ENCODE data around the gene JAZF1.

The JAZF1 gene

DNA sequence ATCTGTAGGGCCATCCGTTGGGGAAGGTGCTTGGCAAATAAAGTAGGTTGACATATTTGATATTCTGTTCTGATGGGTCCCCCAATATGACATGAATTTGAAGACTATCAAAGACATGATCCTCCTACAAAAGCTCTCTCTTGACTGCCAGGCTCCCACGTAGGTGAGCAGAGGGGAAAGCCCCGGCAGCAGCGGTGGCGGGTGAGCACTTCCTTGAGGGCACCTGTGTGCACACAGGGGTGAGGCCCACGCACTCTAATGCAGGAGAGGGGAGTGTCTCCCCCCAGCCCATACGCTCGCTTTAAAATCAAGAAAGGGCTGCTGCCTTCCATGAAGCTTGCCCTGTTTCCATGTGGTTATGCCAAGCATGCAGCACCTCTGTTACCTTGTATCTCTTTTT lies 340.3 kb downstream of the JAZF1 start:
- in situ Hi-C loops (cut with HindIII; ENCODE audit: low pct_unique_long_range_greater_than_20kb, low sequenced_read_pairs) = no loop called here
- DNase-seq (ENCODE audit: low read depth in 1 of 2, low spot score in 1 of 2) = no peak
- TF ChIP-seq JUND (IDR thresholded peaks at IDR 0.05; ENCODE audit: low read depth) = no peak

DNA sequence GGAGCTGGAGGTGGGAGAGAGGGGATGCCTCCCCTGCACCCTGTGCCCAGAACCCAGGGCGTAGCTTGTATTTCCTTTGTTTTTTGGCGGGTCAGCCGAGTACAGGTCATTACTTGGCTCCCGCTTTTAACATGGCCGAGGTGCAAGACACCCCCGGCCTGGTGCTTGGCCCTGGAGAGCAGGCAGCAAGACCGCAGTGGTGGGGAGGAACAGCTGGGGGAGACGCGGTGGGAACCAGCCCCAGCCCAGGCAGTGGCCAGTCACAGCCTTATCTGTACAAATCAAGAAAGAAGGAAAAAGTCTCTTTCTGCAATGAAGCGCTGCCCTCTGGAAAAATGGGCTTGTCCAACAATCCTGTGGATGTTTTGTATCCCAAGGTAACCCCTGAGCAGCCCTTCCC lies 341.5 kb downstream of the JAZF1 start:
- no peak for DNase-seq (ENCODE audit: low read depth in 1 of 2, low spot score in 1 of 2)
- TF ChIP-seq JUND (IDR thresholded peaks at IDR 0.05; ENCODE audit: low read depth) = no peak
- in situ Hi-C loops (cut with HindIII; ENCODE audit: low pct_unique_long_range_greater_than_20kb, low sequenced_read_pairs) = no loop called here

DNA sequence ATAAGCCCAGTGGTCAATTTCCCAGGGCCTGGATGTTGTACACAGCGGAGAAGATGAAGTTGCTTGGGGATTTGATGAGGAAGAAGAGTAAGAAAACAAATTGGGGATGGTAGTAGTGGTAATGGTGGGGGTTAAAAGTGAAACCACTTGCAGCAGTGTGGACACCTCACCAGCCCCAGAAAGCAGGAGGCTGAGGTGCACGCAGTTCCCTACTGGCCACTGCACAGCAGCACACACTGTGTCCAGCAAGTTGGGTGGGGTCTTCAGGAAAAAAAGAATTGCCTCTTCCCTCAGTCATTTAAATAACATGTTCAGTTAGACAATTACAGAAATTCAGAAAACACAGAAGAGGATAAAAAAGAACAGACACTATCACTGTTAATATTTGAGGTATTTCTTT lies 344.1 kb downstream of the JAZF1 start:
- no peak for DNase-seq (ENCODE audit: low read depth in 1 of 2, low spot score in 1 of 2)
- no peak for TF ChIP-seq JUND (IDR thresholded peaks at IDR 0.05; ENCODE audit: low read depth)
- in situ Hi-C loops (cut with HindIII; ENCODE audit: low pct_unique_long_range_greater_than_20kb, low sequenced_read_pairs) = no loop called here

DNA sequence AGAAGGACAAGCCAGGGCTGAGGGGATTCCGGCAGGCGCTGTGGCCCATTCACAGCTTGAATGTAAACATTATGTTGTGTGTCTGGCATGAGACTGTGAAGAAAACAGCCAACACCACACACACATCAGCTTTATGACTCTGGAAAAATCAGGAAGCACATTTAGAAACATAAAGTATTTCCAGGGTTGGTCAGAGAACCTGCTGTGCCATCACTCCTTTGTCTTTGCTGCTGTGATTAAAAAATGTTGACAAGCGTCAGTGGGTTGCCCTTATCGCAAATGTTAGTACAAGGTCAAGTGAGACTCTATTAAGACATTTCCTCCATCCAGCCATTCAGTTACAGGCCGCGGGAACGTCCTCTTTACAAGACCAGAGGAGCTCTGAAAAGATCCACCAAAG lies 345.2 kb downstream of the JAZF1 start:
- DNase-seq (ENCODE audit: low read depth in 1 of 2, low spot score in 1 of 2) = no peak
- no peak for TF ChIP-seq JUND (IDR thresholded peaks at IDR 0.05; ENCODE audit: low read depth)
- in situ Hi-C loops (cut with HindIII; ENCODE audit: low pct_unique_long_range_greater_than_20kb, low sequenced_read_pairs) = no loop called here

DNA sequence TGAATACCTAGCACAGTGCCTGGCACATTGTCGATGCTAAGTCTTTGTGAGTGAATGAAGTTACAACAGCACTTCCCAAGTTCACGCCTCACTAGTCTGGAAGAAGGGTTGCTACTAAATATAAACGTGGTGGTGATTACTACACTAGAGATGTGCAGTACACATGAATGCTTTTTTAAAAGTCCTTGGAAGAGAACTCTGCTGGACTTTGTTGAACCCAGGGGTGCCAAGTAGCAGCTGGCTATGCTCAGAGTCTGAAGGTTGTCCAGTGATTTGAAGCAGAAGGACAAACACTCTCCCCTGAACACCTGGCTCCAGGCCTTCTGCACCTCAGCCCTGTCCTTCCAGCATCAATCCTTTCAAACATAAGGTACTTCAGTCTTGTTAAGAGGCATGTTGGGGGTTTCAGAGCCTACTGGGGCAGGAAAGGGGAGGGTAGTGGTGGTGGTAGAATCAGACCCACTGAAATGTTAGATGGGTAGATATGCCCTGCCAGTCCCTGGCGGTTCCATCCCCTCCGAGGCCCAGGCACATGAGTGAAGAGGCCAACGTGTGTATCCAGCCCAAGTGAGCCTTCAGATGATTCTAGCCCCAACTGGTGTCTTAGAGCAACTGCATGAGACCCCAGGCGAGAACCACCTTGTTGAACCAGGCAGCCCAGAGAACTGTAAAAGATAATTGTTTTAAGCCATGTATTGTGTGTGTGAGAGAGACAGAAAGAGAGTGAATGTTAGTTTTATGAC lies 346.2 kb downstream of the JAZF1 start:
- no peak for DNase-seq (ENCODE audit: low read depth in 1 of 2, low spot score in 1 of 2)
- in situ Hi-C loops (cut with HindIII; ENCODE audit: low pct_unique_long_range_greater_than_20kb, low sequenced_read_pairs) = no loop called here
- TF ChIP-seq JUND (IDR thresholded peaks at IDR 0.05; ENCODE audit: low read depth) = no peak

DNA sequence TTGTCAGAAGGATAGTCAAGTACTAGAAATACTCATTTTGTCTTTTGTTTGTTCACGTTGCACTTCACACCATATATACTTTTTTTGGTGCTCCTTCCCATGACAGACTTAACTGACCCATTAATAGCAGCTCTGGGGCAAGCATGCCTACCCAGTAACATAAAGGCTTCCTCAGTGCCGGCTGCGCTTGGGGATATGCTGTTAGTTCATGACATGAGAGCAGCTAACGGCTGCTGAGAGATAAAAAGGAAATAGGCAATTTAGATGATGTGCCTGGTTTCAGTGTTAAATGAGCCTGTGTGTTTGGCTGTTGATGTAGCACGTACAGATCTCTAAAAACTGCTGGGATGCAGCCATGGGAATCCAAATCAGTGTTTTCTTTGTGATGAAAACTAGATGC lies 354.2 kb downstream of the JAZF1 start:
- no peak for DNase-seq (ENCODE audit: low read depth in 1 of 2, low spot score in 1 of 2)
- in situ Hi-C loops (cut with HindIII; ENCODE audit: low pct_unique_long_range_greater_than_20kb, low sequenced_read_pairs) = no loop called here
- TF ChIP-seq JUND (IDR thresholded peaks at IDR 0.05; ENCODE audit: low read depth) = no peak

DNA sequence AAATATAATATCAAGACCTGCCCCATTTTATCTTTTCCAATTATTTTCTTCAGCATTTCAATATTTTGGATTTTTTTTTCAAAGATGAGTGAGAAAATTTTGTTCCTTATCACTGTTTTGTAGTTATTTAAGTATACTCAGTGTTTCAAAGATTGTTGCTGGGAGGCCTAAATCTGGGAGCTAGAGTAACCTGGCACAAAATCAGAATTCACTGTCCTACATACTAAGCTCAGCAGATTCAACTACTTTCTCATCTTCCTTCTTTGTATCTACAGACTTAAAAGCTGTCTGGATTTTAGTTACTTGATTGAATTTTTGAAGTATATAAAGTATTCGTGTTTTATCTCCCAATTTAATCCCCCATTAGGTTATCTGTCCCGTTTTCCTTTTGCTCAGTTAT lies 354.7 kb downstream of the JAZF1 start:
- no peak for DNase-seq (ENCODE audit: low read depth in 1 of 2, low spot score in 1 of 2)
- TF ChIP-seq JUND (IDR thresholded peaks at IDR 0.05; ENCODE audit: low read depth) = no peak
- in situ Hi-C loops (cut with HindIII; ENCODE audit: low pct_unique_long_range_greater_than_20kb, low sequenced_read_pairs) = no loop called here

DNA sequence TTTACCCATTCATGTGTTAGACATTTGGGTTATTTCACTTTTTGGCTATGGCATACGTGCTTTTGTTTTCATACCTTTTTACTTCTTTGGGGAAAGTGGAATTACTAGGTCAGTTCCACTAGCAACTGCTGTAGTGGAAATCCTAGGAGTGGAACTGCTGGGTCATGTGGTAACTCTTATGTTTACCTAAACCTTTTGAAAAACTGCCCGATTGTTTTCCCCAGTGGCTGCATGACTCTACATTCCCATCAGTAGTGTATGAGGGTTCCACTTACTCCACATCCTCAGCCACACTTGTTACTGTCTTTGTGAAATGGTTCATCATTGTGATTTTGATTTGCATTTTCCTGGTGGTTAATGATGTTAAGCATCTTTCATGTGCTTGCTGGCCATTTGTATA lies 358.4 kb downstream of the JAZF1 start:
- in situ Hi-C loops (cut with HindIII; ENCODE audit: low pct_unique_long_range_greater_than_20kb, low sequenced_read_pairs) = no loop called here
- no peak for TF ChIP-seq JUND (IDR thresholded peaks at IDR 0.05; ENCODE audit: low read depth)
- DNase-seq (ENCODE audit: low read depth in 1 of 2, low spot score in 1 of 2) = no peak

DNA sequence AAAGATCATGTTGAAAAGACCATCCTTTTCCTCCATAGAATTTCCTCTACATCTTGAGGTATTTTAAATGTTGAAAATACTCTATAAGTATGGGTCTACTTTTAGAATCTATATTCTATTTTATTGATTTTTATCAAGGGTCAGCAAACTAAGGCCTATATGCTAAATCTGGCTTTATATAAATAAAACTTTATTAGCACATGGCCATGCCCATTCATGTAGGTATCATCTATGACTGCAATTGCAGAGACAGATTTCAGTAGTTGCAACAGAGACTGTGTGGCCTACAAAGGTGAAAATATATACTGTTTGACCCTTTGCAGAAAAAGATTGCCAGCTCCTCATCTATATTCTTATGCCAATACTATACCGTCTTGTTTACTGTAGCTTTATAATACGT lies 367.9 kb downstream of the JAZF1 start:
- TF ChIP-seq JUND (IDR thresholded peaks at IDR 0.05; ENCODE audit: low read depth) = no peak
- in situ Hi-C loops (cut with HindIII; ENCODE audit: low pct_unique_long_range_greater_than_20kb, low sequenced_read_pairs) = no loop called here

DNA sequence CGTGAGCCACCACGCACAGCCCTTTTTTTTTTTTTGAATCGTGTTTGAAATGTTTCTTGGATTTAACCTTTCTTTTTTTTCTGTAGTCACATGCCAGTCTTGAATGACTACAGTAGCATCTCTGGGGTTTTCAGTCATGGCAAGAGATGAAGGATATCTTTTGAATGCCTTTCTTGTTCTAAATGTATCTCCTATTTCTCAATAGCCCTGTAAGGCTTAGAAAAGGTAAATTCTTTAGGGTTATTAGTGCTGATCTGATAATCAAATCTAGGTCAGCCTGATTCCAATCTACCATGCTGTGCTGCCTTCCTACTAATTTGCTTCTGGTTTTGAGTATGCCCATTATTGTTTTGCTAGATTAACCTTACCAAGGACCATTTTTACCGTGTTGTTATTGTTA lies 370.4 kb downstream of the JAZF1 start:
- in situ Hi-C loops (cut with HindIII; ENCODE audit: low pct_unique_long_range_greater_than_20kb, low sequenced_read_pairs) = no loop called here
- no peak for DNase-seq (ENCODE audit: low read depth in 1 of 2, low spot score in 1 of 2)
- no peak for TF ChIP-seq JUND (IDR thresholded peaks at IDR 0.05; ENCODE audit: low read depth)

More for the DNA sequence above, 367.9 kb downstream of the JAZF1 start:
- no peak for DNase-seq (ENCODE audit: low read depth in 1 of 2, low spot score in 1 of 2)

DNA sequence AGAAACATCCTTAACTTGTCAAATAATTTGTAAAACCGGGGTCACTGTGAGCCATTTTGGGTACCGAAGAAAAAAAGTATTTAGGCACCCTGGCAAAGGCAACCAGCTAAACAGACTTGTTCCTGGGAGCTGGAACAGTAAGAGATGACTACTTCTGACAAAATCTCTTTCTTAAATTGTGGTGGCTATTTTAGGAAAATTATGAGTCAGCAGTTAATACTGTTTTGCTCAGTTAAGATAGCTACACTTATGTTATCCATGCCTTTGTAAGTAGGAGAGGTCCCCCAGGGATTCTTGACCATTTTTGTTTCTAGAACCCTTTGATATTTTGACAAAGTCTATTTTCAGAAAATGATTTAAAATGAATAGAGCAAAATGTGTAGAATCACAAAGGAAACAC lies 372.0 kb downstream of the JAZF1 start:
- no peak for TF ChIP-seq JUND (IDR thresholded peaks at IDR 0.05; ENCODE audit: low read depth)
- in situ Hi-C loops (cut with HindIII; ENCODE audit: low pct_unique_long_range_greater_than_20kb, low sequenced_read_pairs) = no loop called here
- no peak for DNase-seq (ENCODE audit: low read depth in 1 of 2, low spot score in 1 of 2)

DNA sequence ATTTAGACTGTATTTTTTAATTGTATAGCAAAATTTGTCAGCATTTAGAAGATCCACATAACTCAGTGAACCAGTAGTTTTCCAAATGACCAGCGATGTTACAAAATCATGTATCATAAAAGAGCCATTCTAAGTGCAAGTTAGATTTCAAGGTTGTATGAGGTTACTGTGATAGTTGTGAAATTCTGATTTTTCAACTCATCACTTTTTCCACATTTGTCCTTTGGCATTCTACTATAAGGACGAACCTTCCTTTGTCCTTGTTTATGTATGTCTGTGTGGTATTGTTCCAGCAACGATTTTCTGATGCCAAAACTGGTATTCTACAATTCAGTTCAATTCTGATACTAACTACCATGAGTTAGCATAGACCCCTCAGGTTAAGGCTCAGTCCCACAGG lies 376.5 kb downstream of the JAZF1 start:
- DNase-seq (ENCODE audit: low read depth in 1 of 2, low spot score in 1 of 2) = no peak
- in situ Hi-C loops (cut with HindIII; ENCODE audit: low pct_unique_long_range_greater_than_20kb, low sequenced_read_pairs) = no loop called here
- no peak for TF ChIP-seq JUND (IDR thresholded peaks at IDR 0.05; ENCODE audit: low read depth)

DNA sequence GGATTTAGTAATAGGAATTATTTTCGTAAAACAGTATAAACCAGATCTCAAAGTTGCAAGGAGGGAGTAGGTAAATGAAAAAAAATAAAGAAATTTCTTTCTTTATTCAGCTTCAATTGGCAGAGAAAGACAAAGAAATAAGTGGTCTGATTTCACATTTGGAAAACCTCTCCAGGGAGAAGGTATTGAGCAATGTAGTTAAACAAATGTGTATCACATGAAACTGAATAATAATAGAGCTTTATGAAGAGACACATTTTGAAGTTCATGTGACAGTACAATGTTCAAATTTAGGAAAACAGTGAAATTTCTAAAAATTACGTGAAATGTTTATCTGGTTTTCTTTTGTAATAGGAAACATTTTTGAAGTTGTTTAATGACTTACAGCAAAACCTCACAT lies 377.6 kb downstream of the JAZF1 start:
- no peak for DNase-seq (ENCODE audit: low read depth in 1 of 2, low spot score in 1 of 2)
- TF ChIP-seq JUND (IDR thresholded peaks at IDR 0.05; ENCODE audit: low read depth) = no peak
- in situ Hi-C loops (cut with HindIII; ENCODE audit: low pct_unique_long_range_greater_than_20kb, low sequenced_read_pairs) = no loop called here

DNA sequence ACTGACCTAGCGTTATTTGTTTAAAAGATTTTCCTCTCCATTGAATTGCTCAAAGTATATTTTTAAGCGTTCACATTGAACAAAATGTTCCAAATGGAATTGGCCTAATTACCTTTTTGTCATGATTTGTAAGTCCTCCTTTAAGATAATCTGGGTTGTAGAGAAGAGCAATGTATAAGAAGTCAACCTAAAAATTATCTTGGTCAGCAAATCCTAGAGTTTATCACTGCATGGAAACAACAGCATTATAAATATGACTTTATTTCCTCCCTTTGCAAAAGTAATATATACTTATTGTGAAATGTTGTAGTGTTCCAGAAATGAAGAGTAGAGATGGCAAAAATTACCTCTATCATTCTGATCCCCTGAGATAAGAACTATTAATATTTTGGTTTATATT lies 381.4 kb downstream of the JAZF1 start:
- TF ChIP-seq JUND (IDR thresholded peaks at IDR 0.05; ENCODE audit: low read depth) = no peak
- in situ Hi-C loops (cut with HindIII; ENCODE audit: low pct_unique_long_range_greater_than_20kb, low sequenced_read_pairs) = no loop called here
- DNase-seq (ENCODE audit: low read depth in 1 of 2, low spot score in 1 of 2) = no peak
